Activated CD4-positive, alpha-beta T cell treated with anti-CD3 and anti-CD28 coated beads for 1 hour (primary cell): ENCODE measurements around the gene SNAPC2.
A peak's percentile ranks its signal among the peaks of the same experiment; 100 is the strongest.
"Not testable (repeated sequence)": the region's sequence is repeated elsewhere in the genome, so short reads cannot be mapped to it uniquely, and the experiment has no call there.

Experiments
- DNase-seq: peaks from one replicate; pipeline ENCODE4 v3.0.0-alpha.2; 2020

The SNAPC2 gene

GRCh38 chr19:7923295-7924191, 3.4 kb downstream of the SNAPC2 start:
- DNase-seq: no peak

- DNase-seq: no peak
These were observed 4.1 kb downstream of the SNAPC2 start for GRCh38 chr19:7924241-7924640.

GRCh38 chr19:7924651-7925170, 4.6 kb downstream of the SNAPC2 start:
- DNase-seq: no peak

- DNase-seq: peak; percentile 64
These were observed 5.2 kb downstream of the SNAPC2 start for GRCh38 chr19:7925171-7925851.

GRCh38 chr19:7926021-7926726, 6.0 kb downstream of the SNAPC2 start, which contains the start of gene CTXN1:
Gene CTXN1, minus strand, starts transcription at chr19:7926135. Its CDS starts 597 bp downstream, at chr19:7925538.
- peak; percentile 67 for DNase-seq

- no peak for DNase-seq
These were observed 6.8 kb downstream of the SNAPC2 start for GRCh38 chr19:7926727-7927604.

GRCh38 chr19:7927605-7928333, 7.6 kb downstream of the SNAPC2 start:
- no peak for DNase-seq

- no peak for DNase-seq
These were observed 8.2 kb downstream of the SNAPC2 start for GRCh38 chr19:7928334-7928706.

GRCh38 chr19:7928741-7929701, 8.9 kb downstream of the SNAPC2 start:
- DNase-seq: peak; percentile 58

GRCh38 chr19:7930030-7930429, 9.9 kb downstream of the SNAPC2 start:
- DNase-seq: not testable (repeated sequence)

- DNase-seq: no peak
These were observed 10.6 kb downstream of the SNAPC2 start for GRCh38 chr19:7930765-7931164.

- no peak for DNase-seq
These were observed 11.3 kb downstream of the SNAPC2 start for GRCh38 chr19:7931221-7932061.

- no peak for DNase-seq
These were observed 12.3 kb downstream of the SNAPC2 start for GRCh38 chr19:7932276-7932929.

GRCh38 chr19:7932930-7933300, 12.8 kb downstream of the SNAPC2 start:
- no peak for DNase-seq

- no peak for DNase-seq
These were observed 13.3 kb downstream of the SNAPC2 start for GRCh38 chr19:7933411-7933810.

- DNase-seq: no peak
These were observed 13.9 kb downstream of the SNAPC2 start for GRCh38 chr19:7933828-7934725.

GRCh38 chr19:7934766-7935165, 14.6 kb downstream of the SNAPC2 start:
- no peak for DNase-seq

- no peak for DNase-seq
These were observed 20.7 kb downstream of the SNAPC2 start for GRCh38 chr19:7940841-7941240.
